ENCODE data around the gene SARDH.
"Not testable (repeated sequence)": the region's sequence is repeated elsewhere in the genome, so short reads cannot be mapped to it uniquely, and the experiment has no call there.

Gene SARDH

DNA sequence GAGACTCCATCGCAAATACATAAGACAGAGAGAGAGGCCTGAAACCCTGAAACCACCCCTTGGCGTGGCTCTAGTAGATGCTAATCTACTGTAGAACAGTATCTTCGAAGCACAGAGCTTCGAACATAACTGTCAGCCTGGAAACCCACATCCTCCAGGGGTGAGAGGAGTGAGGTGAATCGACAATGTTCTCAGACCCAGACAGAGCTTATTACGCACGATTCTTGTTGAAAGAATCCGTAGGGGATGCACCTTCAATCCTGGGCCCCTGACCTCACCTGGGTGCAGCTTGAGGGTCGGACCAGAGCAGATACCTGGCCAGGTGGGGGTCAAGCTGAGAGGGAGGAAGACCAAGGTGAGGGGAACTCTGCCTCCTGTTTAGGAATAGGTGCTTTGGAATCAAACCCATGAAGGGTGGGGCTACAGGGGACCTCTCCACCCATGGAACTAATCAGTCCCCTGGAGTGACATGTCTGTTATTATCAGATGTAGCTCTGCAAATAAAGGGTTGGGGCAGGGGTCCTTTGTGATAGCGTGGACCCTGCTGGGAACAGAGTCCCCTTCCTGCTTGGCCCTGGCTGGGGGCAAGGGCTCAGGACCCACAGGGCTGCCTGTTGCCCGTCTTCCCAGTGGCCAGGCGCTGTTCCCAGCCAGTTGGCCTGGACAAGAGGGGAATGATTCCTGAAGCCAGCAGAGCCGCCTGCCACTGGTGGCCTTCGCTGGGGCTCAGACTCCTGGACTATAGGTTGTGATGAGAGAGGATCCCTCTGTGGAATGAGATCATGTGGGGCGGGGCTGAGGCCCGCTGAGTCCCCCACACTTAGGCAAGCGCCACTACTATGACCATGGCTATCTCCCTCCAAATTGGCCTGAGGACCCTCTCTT is 60.8 kb downstream of the SARDH start:
- H4K20me1 ChIP-seq (ENCODE audit: insufficient read depth, low read length) = no peaks in the 10 kb centered on the region

DNA sequence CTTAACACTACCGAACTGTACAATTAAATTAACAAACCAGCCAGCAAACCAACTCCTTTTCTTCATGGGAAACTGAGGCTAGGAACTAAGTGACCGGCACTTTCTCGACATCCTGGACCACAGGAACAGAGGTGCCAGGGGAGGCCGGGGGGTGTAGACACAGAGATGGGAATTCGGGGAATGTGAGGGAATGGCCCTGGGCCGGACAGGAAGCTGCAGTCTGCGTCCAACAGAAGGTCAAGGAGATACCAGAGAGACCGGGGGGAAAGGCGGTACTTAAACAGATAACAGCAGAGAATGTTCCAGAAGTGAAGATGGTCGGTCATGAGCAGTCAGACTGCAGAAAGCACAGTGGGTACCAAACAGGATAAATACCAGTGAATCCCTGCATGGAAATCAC is 61.7 kb downstream of the SARDH start:
- Histone ChIP-seq H3K4me1 (ENCODE audit: insufficient read depth, low read length, severe bottlenecking) (no peaks in the 10 kb centered on the region), H3K27me3 (ENCODE audit: insufficient read depth, low read length) (no peaks in the 10 kb centered on the region), H3K36me3 (ENCODE audit: insufficient read depth, low read length) (no peaks in the 10 kb centered on the region), H3K27ac (ENCODE audit: low read depth, low read length, poor library complexity, severe bottlenecking) (no peak overlapping the region), H3K9me3 (ENCODE audit: low read length) (no peaks in the 10 kb centered on the region), H3K9me2 (ENCODE audit: low read depth, low read length) (no peaks in the 10 kb centered on the region), H4K20me1 (ENCODE audit: insufficient read depth, low read length) (no peaks in the 10 kb centered on the region), H3K9ac (ENCODE audit: low read length) (no peak overlapping the region), H3K4me2 (ENCODE audit: low read length) (no peak overlapping the region), H3K79me2 (ENCODE audit: insufficient read depth, low read length) (no peaks in the 10 kb centered on the region), H3F3A (ENCODE audit: insufficient read depth, low read length) (no peaks in the 10 kb centered on the region), H2AFZ (ENCODE audit: low read length) (no peak overlapping the region), H3K4me3 (ENCODE audit: low read depth, low read length, poor library complexity, severe bottlenecking) (no peak overlapping the region)
- TF ChIP-seq EZH2 (IDR thresholded peaks at IDR 0.05; ENCODE audit: borderline replicate concordance, low read length) = no peak
- TF ChIP-seq, protein P1, sequence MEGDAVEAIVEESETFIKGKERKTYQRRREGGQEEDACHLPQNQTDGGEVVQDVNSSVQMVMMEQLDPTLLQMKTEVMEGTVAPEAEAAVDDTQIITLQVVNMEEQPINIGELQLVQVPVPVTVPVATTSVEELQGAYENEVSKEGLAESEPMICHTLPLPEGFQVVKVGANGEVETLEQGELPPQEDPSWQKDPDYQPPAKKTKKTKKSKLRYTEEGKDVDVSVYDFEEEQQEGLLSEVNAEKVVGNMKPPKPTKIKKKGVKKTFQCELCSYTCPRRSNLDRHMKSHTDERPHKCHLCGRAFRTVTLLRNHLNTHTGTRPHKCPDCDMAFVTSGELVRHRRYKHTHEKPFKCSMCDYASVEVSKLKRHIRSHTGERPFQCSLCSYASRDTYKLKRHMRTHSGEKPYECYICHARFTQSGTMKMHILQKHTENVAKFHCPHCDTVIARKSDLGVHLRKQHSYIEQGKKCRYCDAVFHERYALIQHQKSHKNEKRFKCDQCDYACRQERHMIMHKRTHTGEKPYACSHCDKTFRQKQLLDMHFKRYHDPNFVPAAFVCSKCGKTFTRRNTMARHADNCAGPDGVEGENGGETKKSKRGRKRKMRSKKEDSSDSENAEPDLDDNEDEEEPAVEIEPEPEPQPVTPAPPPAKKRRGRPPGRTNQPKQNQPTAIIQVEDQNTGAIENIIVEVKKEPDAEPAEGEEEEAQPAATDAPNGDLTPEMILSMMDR (IDR thresholded peaks at IDR 0.05; ENCODE audit: low read length) = no peak

More for the DNA sequence above, 60.8 kb downstream of the SARDH start:
- Histone ChIP-seq H2AFZ (ENCODE audit: low read length) (no peak overlapping the region), H3K9ac (ENCODE audit: low read length) (no peak overlapping the region), H3K4me3 (ENCODE audit: low read depth, low read length, poor library complexity, severe bottlenecking) (no peak overlapping the region), H3K9me2 (ENCODE audit: low read depth, low read length) (no peaks in the 10 kb centered on the region), H3K27ac (ENCODE audit: low read depth, low read length, poor library complexity, severe bottlenecking) (no peak overlapping the region), H3K4me1 (ENCODE audit: insufficient read depth, low read length, severe bottlenecking) (no peaks in the 10 kb centered on the region), H3K9me3 (ENCODE audit: low read length) (no peaks in the 10 kb centered on the region), H3K27me3 (ENCODE audit: insufficient read depth, low read length) (no peaks in the 10 kb centered on the region), H3K79me2 (ENCODE audit: insufficient read depth, low read length) (no peaks in the 10 kb centered on the region), H3K36me3 (ENCODE audit: insufficient read depth, low read length) (no peaks in the 10 kb centered on the region), H3F3A (ENCODE audit: insufficient read depth, low read length) (no peaks in the 10 kb centered on the region), H3K4me2 (ENCODE audit: low read length) (no peak overlapping the region)
- TF ChIP-seq, protein P1 (IDR thresholded peaks at IDR 0.05; ENCODE audit: low read length) = no peak
- TF ChIP-seq EZH2 (IDR thresholded peaks at IDR 0.05; ENCODE audit: borderline replicate concordance, low read length) = no peak

DNA sequence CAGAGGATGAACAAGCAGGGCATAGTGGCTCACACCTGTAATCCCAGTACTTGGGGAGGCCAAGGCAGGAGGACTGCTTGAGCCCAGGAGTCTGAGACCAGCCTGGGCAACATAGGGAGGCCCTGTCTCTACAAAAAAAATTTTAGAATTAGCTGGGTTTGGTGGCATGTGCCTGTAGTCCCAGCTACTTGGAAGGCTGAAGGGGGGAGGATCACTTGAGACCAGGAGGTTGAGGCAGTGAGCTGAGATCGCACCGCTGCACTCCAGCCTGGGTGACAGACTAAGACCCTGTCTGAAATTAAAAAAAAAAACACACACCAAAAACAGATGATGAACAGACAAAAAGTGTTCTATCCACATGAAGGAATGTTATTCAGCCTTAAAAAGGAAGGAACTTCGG is 62.4 kb downstream of the SARDH start:
- H3K9me3 ChIP-seq (ENCODE audit: low read length); H3K27me3 ChIP-seq (ENCODE audit: insufficient read depth, low read length); H3K4me2 ChIP-seq (ENCODE audit: low read length); H3K9me2 ChIP-seq (ENCODE audit: low read depth, low read length); H3K27ac ChIP-seq (ENCODE audit: low read depth, low read length, poor library complexity, severe bottlenecking); H4K20me1 ChIP-seq (ENCODE audit: insufficient read depth, low read length); H3K4me3 ChIP-seq (ENCODE audit: low read depth, low read length, poor library complexity, severe bottlenecking); H2AFZ ChIP-seq (ENCODE audit: low read length); H3K36me3 ChIP-seq (ENCODE audit: insufficient read depth, low read length); H3K79me2 ChIP-seq (ENCODE audit: insufficient read depth, low read length); H3F3A ChIP-seq (ENCODE audit: insufficient read depth, low read length); H3K9ac ChIP-seq (ENCODE audit: low read length); H3K4me1 ChIP-seq (ENCODE audit: insufficient read depth, low read length, severe bottlenecking): not testable (repeated sequence)

DNA sequence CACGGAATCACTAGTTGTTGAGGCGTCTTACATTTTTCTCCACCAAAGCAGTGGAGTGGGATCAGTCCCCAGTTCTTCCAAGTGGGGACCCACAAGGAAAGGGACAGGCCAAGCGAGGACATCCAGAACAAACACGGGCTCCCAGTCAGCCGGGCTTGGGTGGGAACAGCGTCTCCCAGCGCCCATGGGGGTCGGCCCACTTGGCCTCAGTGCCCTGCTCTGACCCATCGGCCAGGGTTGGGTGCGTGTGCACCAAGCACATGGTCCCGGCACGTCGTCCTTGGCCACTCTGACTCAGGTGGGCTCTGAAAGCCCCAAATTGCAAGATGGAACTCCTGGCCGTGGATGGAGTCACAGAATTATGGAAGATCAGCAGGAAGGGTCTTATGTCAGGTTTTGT is 64.1 kb downstream of the SARDH start:
- no peaks in the 10 kb centered on the region for H3F3A ChIP-seq (ENCODE audit: insufficient read depth, low read length)
- H3K9me2 ChIP-seq (ENCODE audit: low read depth, low read length) = no peaks in the 10 kb centered on the region
- no peaks in the 10 kb centered on the region for H4K20me1 ChIP-seq (ENCODE audit: insufficient read depth, low read length)
- no peaks in the 10 kb centered on the region for H3K9me3 ChIP-seq (ENCODE audit: low read length)
- no peak for TF ChIP-seq EZH2 (IDR thresholded peaks at IDR 0.05; ENCODE audit: borderline replicate concordance, low read length)
- TF ChIP-seq, protein P1 (IDR thresholded peaks at IDR 0.05; ENCODE audit: low read length) = no peak
- H2AFZ ChIP-seq (ENCODE audit: low read length) = no peak overlapping the region
- no peaks in the 10 kb centered on the region for H3K36me3 ChIP-seq (ENCODE audit: insufficient read depth, low read length)
- no peak overlapping the region for H3K27ac ChIP-seq (ENCODE audit: low read depth, low read length, poor library complexity, severe bottlenecking)
- H3K27me3 ChIP-seq (ENCODE audit: insufficient read depth, low read length) = no peaks in the 10 kb centered on the region
- no peaks in the 10 kb centered on the region for H3K79me2 ChIP-seq (ENCODE audit: insufficient read depth, low read length)
- H3K4me2 ChIP-seq (ENCODE audit: low read length) = no peak overlapping the region
- H3K9ac ChIP-seq (ENCODE audit: low read length) = no peak overlapping the region
- H3K4me1 ChIP-seq (ENCODE audit: insufficient read depth, low read length, severe bottlenecking) = no peaks in the 10 kb centered on the region
- no peak overlapping the region for H3K4me3 ChIP-seq (ENCODE audit: low read depth, low read length, poor library complexity, severe bottlenecking)
